Measurements from ENCODE around the gene TMEM250. TPM values are rescaled to one million over a fixed set of nuclear protein-coding genes. Genes with fewer than 3 reads are reported as not detected.

Gene TMEM250
- total RNA-seq, 4 donors from 2014 or later = 52.3 to 62.9 (median 55.1) TPM

GRCh38 chr9:136090056-136090735, 28.5 kb downstream of the TMEM250 start:
- DNase-seq (ENCODE audit: low spot score in 2 of 2) = no peak
- WGBS, 2 donors = 75 to 81% methylated on average over 9 of the region's 9 CpGs
- intact Hi-C loops (cut with DNase I; ENCODE audit: low total_unique reads) = no loop called here
- no peak overlapping the region for H3K4me3 ChIP-seq (ENCODE audit: low read depth, poor library complexity, severe bottlenecking)
- TF ChIP-seq CTCF (IDR thresholded peaks at IDR 0.05) = no peak
- no peak for TF ChIP-seq POLR2A (IDR thresholded peaks at IDR 0.05)

- intact Hi-C loops (cut with DNase I; ENCODE audit: low total_unique reads) = no loop called here
Observed at GRCh38 chr9:136089697-136090045, 29.0 kb downstream of the TMEM250 start.

GRCh38 chr9:136088939-136089696, 29.6 kb downstream of the TMEM250 start:
- 25 to 35% methylated on average over 17 to 20 of the region's 22 CpGs for WGBS, 2 donors
- H3K4me3 ChIP-seq (ENCODE audit: low read depth, poor library complexity, severe bottlenecking) = no peak overlapping the region
- intact Hi-C loops (cut with DNase I; ENCODE audit: low total_unique reads) = no loop called here
- DNase-seq (ENCODE audit: low spot score in 2 of 2) = no peak
- TF ChIP-seq CTCF (IDR thresholded peaks at IDR 0.05) (no peak), POLR2A (IDR thresholded peaks at IDR 0.05) (no peak)

More at GRCh38 chr9:136089697-136090045, 29.0 kb downstream of the TMEM250 start:
- WGBS, 2 donors = 23 to 28% methylated on average over 3 of the region's 3 CpGs
- no peak for TF ChIP-seq POLR2A (IDR thresholded peaks at IDR 0.05)
- H3K4me3 ChIP-seq (ENCODE audit: low read depth, poor library complexity, severe bottlenecking) = no peak overlapping the region
- no peak for DNase-seq (ENCODE audit: low spot score in 2 of 2)

- intact Hi-C loops (cut with DNase I; ENCODE audit: low total_unique reads) = no loop called here
- H3K4me3 ChIP-seq (ENCODE audit: low read depth, poor library complexity, severe bottlenecking) = no peak overlapping the region
- no peak for DNase-seq (ENCODE audit: low spot score in 2 of 2)
- 28 to 58% methylated on average over 4 to 15 of the region's 15 CpGs for WGBS, 2 donors
- TF ChIP-seq POLR2A (IDR thresholded peaks at IDR 0.05) (no peak), CTCF (IDR thresholded peaks at IDR 0.05) (no peak)
Observed at GRCh38 chr9:136088481-136088938, 30.2 kb downstream of the TMEM250 start.

- H3K4me3 ChIP-seq (ENCODE audit: low read depth, poor library complexity, severe bottlenecking) = no peak overlapping the region
- 82 to 87% methylated on average over 18 to 20 of the region's 24 CpGs for WGBS, 2 donors
- TF ChIP-seq POLR2A (IDR thresholded peaks at IDR 0.05) = no peak
- TF ChIP-seq CTCF (IDR thresholded peaks at IDR 0.05) = no peak
- no peak for DNase-seq (ENCODE audit: low spot score in 2 of 2)
- intact Hi-C loops (cut with DNase I; ENCODE audit: low total_unique reads) = no loop called here
Observed at GRCh38 chr9:136087741-136088480, 30.8 kb downstream of the TMEM250 start.
